ENCODE measurements around the gene RNASE11. TPM values are rescaled to one million over a fixed set of nuclear protein-coding genes. Genes with fewer than 3 reads are reported as not detected.

RNASE11 gene
- polyA plus RNA-seq, 3 donors: not detected

DNA sequence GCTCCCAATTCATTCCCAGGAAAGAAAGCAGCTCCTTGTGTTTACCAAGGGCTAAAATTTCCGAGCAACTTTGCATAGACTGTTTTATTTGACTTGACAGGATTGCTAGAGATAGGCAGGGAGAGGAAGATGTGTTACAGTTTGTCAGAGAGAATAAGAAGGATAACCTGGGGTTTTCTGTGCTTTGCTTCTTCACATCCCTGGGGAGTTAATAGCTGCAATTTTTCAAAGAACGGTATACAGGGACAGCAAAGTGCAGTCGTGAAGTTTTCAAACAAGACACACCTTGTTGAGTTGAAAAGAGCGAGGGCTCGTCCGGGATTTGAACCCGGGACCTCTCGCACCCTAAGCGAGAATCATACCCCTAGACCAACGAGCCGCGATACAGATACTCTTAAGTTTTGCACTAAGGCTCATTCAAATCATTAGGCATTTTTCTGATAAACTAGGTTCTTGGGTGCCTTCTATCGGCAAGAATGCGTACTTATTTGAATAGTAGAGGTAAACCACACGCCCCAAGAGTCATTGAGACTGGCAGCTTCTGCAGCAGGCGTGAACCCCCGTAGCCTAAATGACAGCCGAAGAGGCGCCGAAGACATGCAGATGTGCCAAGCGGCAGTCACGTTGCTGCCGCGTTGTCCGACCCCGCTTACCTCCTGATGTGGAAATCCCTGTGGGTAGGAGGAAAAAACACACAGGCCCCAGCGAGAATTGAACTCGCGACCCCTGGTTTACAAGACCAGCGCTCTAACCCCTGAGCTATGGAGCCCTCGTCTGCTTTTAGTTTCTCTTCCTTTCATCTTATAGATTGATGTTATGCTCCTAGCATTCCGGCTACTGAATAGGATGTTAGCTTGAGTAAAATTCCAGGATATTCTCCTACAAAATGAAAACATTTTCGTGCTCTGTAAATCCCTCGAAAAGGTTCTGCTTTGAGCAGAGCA lies 25.6 kb upstream of the RNASE11 start:
- no peaks in the 10 kb centered on the region for H3K9me3 Mint-ChIP-seq
- 2% methylated on average over 13 of the region's 34 CpGs for WGBS (ENCODE audit: insufficient coverage)
- H3K4me1 ChIP-seq (ENCODE audit: control insufficient read depth in 1 of 2, insufficient read depth in 2 of 2, low read length in 2 of 2): peaks cover 49 to 55% of the 10 kb centered on the region in 2 donors
- intact Hi-C loops (cut with micrococcal nuclease): loop anchor here (2.0 to 10.0 kb wide), 6 partner anchors 69 to 287 kb away; partner anchors contain the start of genes PARP2 (in 1 of the 2), RNASE4 (in 1 of the 2) and RNASE6 (in 1 of the 2)
- peak; percentile 57 for TF ChIP-seq CTCF (IDR thresholded peaks at IDR 0.05)
- no peaks in the 10 kb centered on the region for H3K36me3 Mint-ChIP-seq
- no peaks in the 10 kb centered on the region for H3K9me3 ChIP-seq (replicated peaks in 1 of 2; ENCODE audit: control insufficient read depth in 1 of 2, insufficient read depth in 1 of 2, low read length in 2 of 2)
- H3K4me1 Mint-ChIP-seq: peaks cover 12% of the 10 kb centered on the region
- peak overlapping the region; percentile 45 to 69 (median 58) for H3K4me3 ChIP-seq (replicated peaks in 1 of 3; ENCODE audit: low read depth in 2 of 3, low read length in 3 of 3)
- H3K27ac ChIP-seq (ENCODE audit: low read depth in 1 of 2, low read length in 2 of 2): no peak overlapping the region
- H3K9ac ChIP-seq (ENCODE audit: insufficient read depth, low read length, poor library complexity, severe bottlenecking): no peak overlapping the region
- DNase-seq: peak; percentile 65 to 83 (median 81)
- H4K20me1 ChIP-seq (ENCODE audit: insufficient read depth, low read length): no peaks in the 10 kb centered on the region
- no peaks in the 10 kb centered on the region for H3K79me2 ChIP-seq (ENCODE audit: insufficient read depth, low read length)
- no peaks in the 10 kb centered on the region for H3K36me3 ChIP-seq (replicated peaks in 1 of 2; ENCODE audit: control insufficient read depth in 1 of 2, insufficient read depth in 2 of 2, low read length in 2 of 2)
- H3K27ac Mint-ChIP-seq: no peak overlapping the region
- no peak overlapping the region for H3K4me3 Mint-ChIP-seq
- H3K4me2 ChIP-seq (replicated peaks; ENCODE audit: extremely low read depth, low read length, poor library complexity, severe bottlenecking): peak overlapping the region; percentile 70
- no peaks in the 10 kb centered on the region for H3K27me3 Mint-ChIP-seq (ENCODE audit: low read depth in 3 of 3)
- peak overlapping the region; percentile 74 for H2AFZ ChIP-seq (ENCODE audit: insufficient read depth, low read depth, low read length, poor library complexity, severe bottlenecking)
- H3K27me3 ChIP-seq (ENCODE audit: control insufficient read depth in 2 of 2, insufficient read depth in 2 of 2, low read length in 2 of 2): no peaks in the 10 kb centered on the region

- Mint-ChIP-seq H3K36me3 (no peaks in the 10 kb centered on the region), H3K4me3 (no peak overlapping the region), H3K9me3 (no peaks in the 10 kb centered on the region), H3K27ac (no peak overlapping the region), H3K27me3 (ENCODE audit: low read depth in 3 of 3) (no peaks in the 10 kb centered on the region), H3K4me1 (peaks cover 2% of the 10 kb centered on the region)
- Histone ChIP-seq H3K79me2 (ENCODE audit: insufficient read depth, low read length) (no peaks in the 10 kb centered on the region), H3K4me3 (replicated peaks in 1 of 3; ENCODE audit: low read depth in 2 of 3, low read length in 3 of 3) (peak overlapping the region in 1 of 3 experiments; percentile 12), H2AFZ (ENCODE audit: insufficient read depth, low read depth, low read length, poor library complexity, severe bottlenecking) (no peak overlapping the region), H3K36me3 (replicated peaks in 1 of 2; ENCODE audit: control insufficient read depth in 1 of 2, insufficient read depth in 2 of 2, low read length in 2 of 2) (no peaks in the 10 kb centered on the region), H3K9ac (ENCODE audit: insufficient read depth, low read length, poor library complexity, severe bottlenecking) (no peak overlapping the region), H3K9me3 (replicated peaks in 1 of 2; ENCODE audit: control insufficient read depth in 1 of 2, insufficient read depth in 1 of 2, low read length in 2 of 2) (no peaks in the 10 kb centered on the region), H3K4me1 (ENCODE audit: control insufficient read depth in 1 of 2, insufficient read depth in 2 of 2, low read length in 2 of 2) (peaks cover 42 to 45% of the 10 kb centered on the region in 2 donors), H4K20me1 (ENCODE audit: insufficient read depth, low read length) (no peaks in the 10 kb centered on the region), H3K27me3 (ENCODE audit: control insufficient read depth in 2 of 2, insufficient read depth in 2 of 2, low read length in 2 of 2) (no peaks in the 10 kb centered on the region), H3K4me2 (replicated peaks; ENCODE audit: extremely low read depth, low read length, poor library complexity, severe bottlenecking) (peak overlapping the region; percentile 70), H3K27ac (ENCODE audit: low read depth in 1 of 2, low read length in 2 of 2) (peak overlapping the region in 1 of 2 donors; percentile 17)
- 0% methylated on average over 3 of the region's 5 CpGs for WGBS (ENCODE audit: insufficient coverage)
- intact Hi-C loops (cut with micrococcal nuclease): loop anchor here (2.0 to 10.0 kb wide), 6 partner anchors 70 to 286 kb away; partner anchors contain the start of genes PARP2 (in 1 of the 2), RNASE4 (in 1 of the 2) and RNASE6 (in 1 of the 2)
- no peak for TF ChIP-seq CTCF (IDR thresholded peaks at IDR 0.05)
- peak in 2 of 3 donors; percentile 46 to 50 for DNase-seq
These were observed 24.6 kb upstream of the RNASE11 start for GRCh38 chr14:20612403-20612802.

Measured in CD14-positive monocyte (primary cell).